HUES64 (cell line): ENCODE measurements around the gene UBA3.
A peak's percentile ranks its signal among the peaks of the same experiment; 100 is the strongest.

Experiments
- H3K27ac ChIP-seq: 2 replicates; pipeline ENCODE4 v1.7.0; 2013; ENCODE audit warnings: low read depth, low read length, inconsistent platforms
- H3K27me3 ChIP-seq: 2 replicates; pipeline ENCODE4 v1.6.1; 2013; ENCODE audit warnings: mild to moderate bottlenecking, low read length; ENCODE audit not compliant: insufficient read depth
- H3K36me3 ChIP-seq: 2 replicates; pipeline ENCODE4 v1.6.1; 2013; ENCODE audit warnings: mild to moderate bottlenecking, low read length; ENCODE audit not compliant: insufficient read depth
- H3K4me1 ChIP-seq: 2 replicates; pipeline ENCODE4 v1.6.1; 2013; ENCODE audit warnings: mild to moderate bottlenecking, low read length, moderate library complexity; ENCODE audit not compliant: insufficient read depth
- H3K4me3 ChIP-seq: 2 replicates; pipeline ENCODE4 v1.5.1; 2013; ENCODE audit warnings: mild to moderate bottlenecking, low read length, moderate library complexity
- H3K9ac ChIP-seq: 2 replicates; pipeline ENCODE4 v1.6.1; 2013; ENCODE audit warnings: mild to moderate bottlenecking, low read depth, low read length
- H3K9me3 ChIP-seq: 2 replicates; pipeline ENCODE4 v1.6.1; 2013; ENCODE audit warnings: low read depth, low read length; ENCODE audit not compliant: insufficient read depth
- WGBS: fragments of 150-250, 120-280 bp; methylation state at CpG from one replicate; pipeline ENCODE4 v1.1.7; 2013; ENCODE audit warnings: missing lambda C conversion rate; 5-methylcytosine and 5-hydroxymethylcytosine counted together

UBA3 gene

DNA sequence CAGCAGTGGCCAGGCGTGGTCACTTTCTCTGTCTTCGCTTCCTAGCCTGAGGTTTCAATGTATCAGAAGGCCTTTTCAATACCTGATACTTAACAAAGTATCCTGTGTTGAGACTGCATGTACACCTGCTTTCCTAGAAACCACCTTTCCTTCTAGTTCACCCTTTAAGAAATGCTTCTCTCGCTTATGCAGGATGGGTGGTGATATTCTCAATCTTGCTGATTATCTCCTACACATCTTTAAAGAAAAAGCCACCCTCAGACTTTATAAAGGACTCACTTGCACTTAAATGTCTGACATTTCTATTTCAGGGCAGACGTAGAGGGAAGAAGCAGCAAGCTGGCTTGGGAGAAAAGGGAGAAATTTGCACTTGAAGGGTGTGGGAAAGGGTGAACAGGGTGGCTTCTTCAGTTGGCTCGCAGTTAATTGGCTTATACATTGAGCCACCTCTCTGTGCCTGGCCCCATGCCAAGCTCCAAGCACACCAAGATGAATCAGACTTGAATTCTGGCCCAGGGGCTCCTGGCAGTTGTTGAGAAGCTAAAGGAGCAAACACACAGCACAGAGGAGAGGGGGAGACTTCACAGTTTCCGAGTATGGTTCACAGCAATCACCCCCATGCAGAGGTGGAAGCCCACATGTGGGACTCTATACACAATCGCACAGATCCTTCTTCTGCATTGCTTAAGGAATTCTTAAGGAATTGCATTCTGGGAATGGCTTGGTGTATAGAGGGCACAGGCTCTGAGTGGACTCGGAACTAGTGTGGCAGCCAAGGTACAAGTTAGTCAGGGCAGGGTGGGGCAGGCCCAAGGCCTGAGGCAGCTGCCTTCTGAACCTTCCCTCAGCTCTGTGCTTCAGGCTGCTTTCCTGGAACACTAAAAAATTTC, 5.9 kb upstream of the UBA3 start:
- H3K4me1 ChIP-seq, result peaks cover 45% of the 10 kb centered on the region

DNA sequence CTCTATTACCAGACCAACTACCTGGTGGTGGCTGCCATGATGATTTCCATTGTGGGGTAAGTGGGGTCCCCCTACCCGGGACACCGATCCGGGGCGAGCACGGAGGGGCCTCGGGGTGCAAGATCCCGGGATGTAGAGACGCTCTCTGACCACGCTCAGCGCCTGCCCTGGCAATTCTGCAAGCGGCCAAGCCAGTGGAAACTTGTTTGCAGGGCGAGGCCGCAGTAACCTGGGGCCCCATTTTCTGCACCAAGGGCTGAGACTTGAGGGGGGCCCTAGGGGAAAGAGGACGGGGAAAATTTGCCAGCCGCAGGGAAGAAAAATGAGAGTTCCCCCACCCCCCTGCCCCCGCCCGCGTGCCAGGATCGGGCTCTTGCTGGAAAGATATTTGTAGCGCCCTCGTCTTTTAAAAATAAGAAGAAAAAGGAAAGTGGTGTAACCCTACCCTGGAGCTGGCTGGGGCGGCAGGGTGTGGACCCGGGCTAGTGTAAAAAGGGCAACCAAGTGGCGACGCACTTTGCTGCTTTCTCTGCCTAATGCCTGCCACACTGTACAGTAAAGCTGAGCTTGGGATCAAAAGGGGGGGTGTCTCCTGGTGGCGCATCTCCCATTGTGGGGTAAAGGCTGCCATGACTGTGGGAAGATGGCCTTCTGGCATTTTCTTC, 5.1 kb upstream of the UBA3 start:
- Histone ChIP-seq H3K27ac (no peak overlapping the region), H3K9me3 (no peaks in the 10 kb centered on the region), H3K36me3 (no peaks in the 10 kb centered on the region), H3K4me3 (peak overlapping the region; percentile 85), H3K4me1 (peaks cover 51% of the 10 kb centered on the region), H3K9ac (peak overlapping the region; percentile 57), H3K27me3 (no peaks in the 10 kb centered on the region)
- WGBS, result 2% methylated on average over 26 of the region's 26 CpGs

More for the DNA sequence above, 5.9 kb upstream of the UBA3 start:
- whole genome bisulfite sequencing, result 52% methylated on average over 8 of the region's 8 CpGs
- Histone ChIP-seq H3K27ac (no peak overlapping the region), H3K9me3 (no peaks in the 10 kb centered on the region), H3K9ac (peak overlapping the region; percentile 36; the same call in 1 of the 2 replicates), H3K36me3 (no peaks in the 10 kb centered on the region), H3K27me3 (no peaks in the 10 kb centered on the region), H3K4me3 (peak overlapping the region; percentile 85)

DNA sequence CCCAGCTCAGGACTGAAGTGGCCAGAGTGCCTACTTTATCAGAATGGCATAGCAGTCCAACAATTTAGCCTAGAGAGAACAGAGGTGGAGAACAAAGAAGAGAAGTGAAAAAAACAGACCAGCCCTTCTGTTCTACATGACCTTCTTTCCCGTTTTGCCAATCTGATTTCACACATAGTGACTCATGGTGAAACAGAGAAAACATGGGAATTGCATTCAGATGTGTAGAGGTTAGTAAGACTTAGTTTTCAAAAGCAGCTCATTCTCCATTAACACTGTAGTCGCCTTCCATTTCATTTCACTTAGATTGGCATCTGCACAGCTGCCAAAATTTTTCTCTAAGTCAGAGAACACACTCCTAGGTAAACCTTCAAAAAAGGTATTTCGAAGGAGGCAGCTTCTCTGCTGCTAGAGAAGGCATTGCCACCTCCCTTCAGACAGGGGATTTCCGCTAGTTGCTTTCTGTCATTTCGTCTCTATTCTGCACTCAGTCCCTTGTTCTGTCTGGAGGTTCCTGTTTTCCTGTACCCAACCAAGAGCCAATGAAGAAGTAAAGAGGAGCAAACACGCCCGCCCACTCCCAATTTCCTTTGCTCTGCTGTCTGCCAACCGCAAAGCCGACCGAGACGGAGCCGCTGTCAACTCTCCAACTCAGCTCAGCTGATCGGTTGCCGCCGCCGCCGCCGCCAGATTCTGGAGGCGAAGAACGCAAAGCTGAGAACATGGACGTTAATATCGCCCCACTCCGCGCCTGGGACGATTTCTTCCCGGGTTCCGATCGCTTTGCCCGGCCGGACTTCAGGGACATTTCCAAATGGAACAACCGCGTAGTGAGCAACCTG, 4.4 kb upstream of the UBA3 start, which contains the start of gene ARL6IP5:
ARL6IP5 (plus strand) TSS at position 612 of the 842 bp plus-strand sequence; CDS start at position 723, 111 bp downstream.
- Histone ChIP-seq H3K9ac (peak within 1 kb of the TSS; percentile 57), H3K27ac (no peak within 1 kb of the TSS), H3K36me3 (no peaks in the 10 kb centered on the region), H3K27me3 (no peaks in the 10 kb centered on the region), H3K4me3 (peak within 1 kb of the TSS; percentile 85), H3K4me1 (peaks cover 47% of the 10 kb centered on the region), H3K9me3 (no peaks in the 10 kb centered on the region)
- WGBS, result 4% methylated on average over 31 of the region's 32 CpGs

DNA sequence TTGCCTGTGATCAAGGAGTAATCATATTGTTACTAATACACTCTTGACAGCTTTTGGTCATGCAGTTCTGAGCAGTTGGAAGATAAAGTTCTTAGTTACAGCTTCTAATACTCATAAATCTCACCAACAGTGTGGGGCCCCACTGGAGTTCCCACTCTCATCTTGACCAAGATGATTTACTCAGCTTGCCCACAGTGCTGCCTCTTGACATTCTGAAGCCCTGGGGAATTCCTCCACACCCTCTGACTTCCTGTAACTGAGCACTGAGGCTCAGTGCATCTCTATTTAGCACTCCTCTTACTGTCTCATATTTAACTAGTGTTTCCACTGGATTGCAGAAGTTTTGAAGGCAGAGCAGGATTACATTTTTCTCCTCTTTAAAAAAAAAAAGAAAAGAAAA, 2.6 kb upstream of the UBA3 start:
- H3K9ac ChIP-seq, result no peak overlapping the region
- no peaks in the 10 kb centered on the region for H3K36me3 ChIP-seq
- H3K4me3 ChIP-seq, result no peak overlapping the region
- H3K27ac ChIP-seq, result no peak overlapping the region
- H3K27me3 ChIP-seq, result no peaks in the 10 kb centered on the region
- peaks cover 45% of the 10 kb centered on the region for H3K4me1 ChIP-seq
- H3K9me3 ChIP-seq, result no peaks in the 10 kb centered on the region

DNA sequence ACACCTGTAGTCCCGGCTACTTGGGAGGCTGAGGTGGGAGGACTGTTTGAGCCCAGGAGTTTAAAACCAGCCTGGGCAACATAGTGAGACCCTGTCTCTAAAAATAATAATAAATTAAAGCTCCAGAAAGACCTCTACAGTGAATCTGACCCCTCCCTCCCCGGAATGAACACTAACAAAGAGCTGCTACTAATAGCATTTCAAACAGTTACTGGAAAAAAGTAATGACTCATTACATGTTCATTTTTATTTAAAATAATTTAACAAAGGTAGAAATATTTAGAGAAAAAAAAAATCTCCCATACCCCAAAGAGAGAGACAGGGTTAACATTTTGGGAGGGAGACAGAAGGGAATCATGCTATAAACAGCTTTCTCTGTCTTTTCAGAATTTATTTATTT, 2.2 kb upstream of the UBA3 start:
- H3K4me3 ChIP-seq, result no peak overlapping the region
- H3K4me1 ChIP-seq, result peaks cover 44% of the 10 kb centered on the region
- 94% methylated on average over 2 of the region's 2 CpGs for WGBS

DNA sequence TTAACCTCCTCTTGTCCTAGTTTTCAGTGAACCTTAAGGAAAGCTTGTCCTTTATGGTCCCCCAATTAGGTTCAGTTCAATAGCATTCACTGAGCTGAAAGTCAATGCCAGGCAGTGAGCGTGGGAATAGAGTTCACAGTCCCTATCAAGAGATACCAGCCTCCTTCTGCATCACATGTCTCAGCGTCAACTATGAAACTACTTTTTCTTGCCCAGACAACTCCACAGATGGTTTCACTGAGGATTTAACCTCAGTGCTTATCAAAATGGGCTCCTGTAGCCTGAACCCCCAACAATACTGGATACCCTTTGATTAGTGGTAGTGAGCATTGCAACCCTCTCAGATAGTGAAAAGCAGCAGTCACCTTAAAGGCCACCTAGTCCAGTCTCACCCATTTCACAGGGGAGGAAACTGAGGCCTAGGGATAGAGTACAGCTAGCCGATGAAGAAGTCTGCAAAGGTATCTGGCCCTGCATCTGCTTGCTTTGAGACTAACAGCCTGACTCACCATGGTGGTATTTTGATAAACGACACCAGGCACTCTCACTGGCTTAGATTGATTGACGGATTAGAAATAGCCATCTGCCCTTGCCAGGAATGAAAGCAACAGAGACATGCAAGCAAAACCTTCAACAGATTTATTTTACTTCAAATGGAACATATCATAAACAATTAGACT, 1.6 kb upstream of the UBA3 start:
- Histone ChIP-seq H3K4me3 (no peak overlapping the region), H3K36me3 (0 out of 2 replicates have a peak, but pooled peaks cover 3% of the 10 kb centered on the region), H3K27ac (no peak overlapping the region), H3K9ac (no peak overlapping the region), H3K27me3 (no peaks in the 10 kb centered on the region), H3K4me1 (peaks cover 44% of the 10 kb centered on the region), H3K9me3 (no peaks in the 10 kb centered on the region)
- WGBS, result 83% methylated on average over 5 of the region's 5 CpGs

More for the DNA sequence above, 2.2 kb upstream of the UBA3 start:
- Histone ChIP-seq H3K27me3 (no peaks in the 10 kb centered on the region), H3K36me3 (0 out of 2 replicates have a peak, but pooled peaks cover under 1% of the 10 kb centered on the region), H3K9me3 (no peaks in the 10 kb centered on the region), H3K9ac (no peak overlapping the region), H3K27ac (no peak overlapping the region)

DNA sequence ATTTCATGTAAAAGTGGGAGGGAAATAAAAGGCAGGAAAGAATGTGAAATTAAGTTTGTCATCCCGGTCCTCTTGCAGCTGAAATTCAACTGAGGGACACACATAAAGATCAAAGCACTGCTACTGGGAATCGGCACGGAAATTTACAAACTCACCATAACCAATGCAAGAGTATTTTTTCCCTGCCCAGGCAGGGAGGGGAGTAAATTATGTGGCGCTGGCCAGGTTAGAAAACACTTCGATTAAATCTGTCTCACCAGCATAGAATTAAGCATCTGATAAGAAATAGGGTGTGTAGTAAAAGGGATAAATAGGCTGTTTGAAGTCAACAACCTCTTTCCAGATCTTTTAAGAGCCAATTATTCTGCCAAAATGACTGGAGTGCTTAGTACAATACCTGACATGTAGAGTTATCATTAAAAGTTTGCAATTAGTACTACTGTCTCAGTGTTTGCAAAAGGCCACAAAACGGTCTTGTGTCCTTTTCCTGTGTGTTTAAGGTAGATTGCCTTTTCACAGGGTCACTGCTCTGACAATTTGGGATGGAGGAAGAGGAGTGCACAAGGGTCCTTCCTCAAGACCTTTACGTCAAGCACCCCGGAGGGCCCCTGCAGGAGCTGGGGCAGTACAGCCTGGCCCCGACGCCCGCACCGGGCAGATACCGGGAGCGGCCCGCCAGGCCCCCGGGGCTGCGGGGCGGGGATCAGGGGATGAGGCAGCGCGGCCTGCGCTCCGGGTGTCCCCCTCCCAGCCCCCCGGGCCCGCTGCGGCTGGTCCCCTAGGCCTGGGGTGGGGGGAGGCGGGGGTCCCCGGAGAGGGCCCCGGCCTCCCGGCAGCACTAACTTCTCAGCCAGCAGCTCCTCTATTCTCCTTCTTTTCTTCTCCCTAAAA, 651 bp downstream of the UBA3 start:
- Histone ChIP-seq H3K9ac (peak overlapping the region; percentile 82), H3K4me3 (peak overlapping the region; percentile 94), H3K9me3 (no peaks in the 10 kb centered on the region), H3K4me1 (peaks cover 33% of the 10 kb centered on the region), H3K27me3 (no peaks in the 10 kb centered on the region), H3K27ac (peak overlapping the region; percentile 69), H3K36me3 (peaks cover 18% of the 10 kb centered on the region)
- 11% methylated on average over 22 of the region's 29 CpGs for WGBS

DNA sequence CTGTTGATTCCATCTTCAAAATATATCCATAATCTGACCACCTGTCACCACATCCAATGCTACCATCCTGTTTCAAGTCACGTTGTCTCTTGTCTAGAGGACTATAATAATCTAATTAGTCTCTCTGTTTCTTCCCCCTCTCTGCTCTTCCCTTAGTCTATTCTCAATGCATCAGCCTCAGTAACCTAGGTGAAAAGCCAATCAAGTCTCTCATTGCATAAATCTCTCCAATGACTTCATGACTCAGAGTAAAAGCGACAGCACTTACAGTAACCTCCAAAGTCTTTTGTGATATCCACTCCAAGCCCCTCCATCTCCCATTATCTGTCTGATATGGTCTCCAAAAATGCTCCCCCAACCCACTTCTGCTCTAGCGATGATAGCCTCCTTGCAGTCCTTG, 7.2 kb downstream of the UBA3 start:
- H3K36me3 ChIP-seq, result peaks cover 63% of the 10 kb centered on the region
- no peaks in the 10 kb centered on the region for H3K27me3 ChIP-seq
- H3K4me3 ChIP-seq, result no peak overlapping the region
- H3K27ac ChIP-seq, result no peak overlapping the region
- H3K9me3 ChIP-seq, result no peaks in the 10 kb centered on the region
- 92% methylated on average over 3 of the region's 3 CpGs for WGBS
- H3K9ac ChIP-seq, result no peak overlapping the region
- H3K4me1 ChIP-seq, result no peaks in the 10 kb centered on the region

DNA sequence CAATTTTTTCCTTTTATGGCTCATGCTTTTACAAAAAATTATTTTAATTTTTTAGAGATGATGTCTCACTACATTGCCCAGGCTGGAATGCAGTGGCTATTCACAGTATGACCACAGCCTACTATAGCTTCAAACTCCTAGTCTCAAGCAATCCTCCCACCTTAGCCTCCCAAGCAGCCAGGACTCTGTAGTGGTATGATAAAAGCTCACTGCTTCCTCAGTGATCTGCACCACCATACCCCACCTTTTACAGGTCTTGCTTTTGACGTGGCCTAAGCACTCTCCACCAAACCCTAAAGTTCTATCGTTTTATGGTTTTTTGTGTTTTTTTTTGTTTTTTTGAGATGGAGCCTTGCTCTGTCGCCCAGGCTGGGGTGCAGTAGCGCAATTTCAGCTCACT, 14.0 kb downstream of the UBA3 start:
- Histone ChIP-seq H3K9me3 (no peaks in the 10 kb centered on the region), H3K4me3 (no peak overlapping the region), H3K27me3 (no peaks in the 10 kb centered on the region), H3K9ac (no peak overlapping the region), H3K4me1 (no peaks in the 10 kb centered on the region), H3K36me3 (peaks cover 64% of the 10 kb centered on the region), H3K27ac (no peak overlapping the region)
- WGBS, result 49% methylated on average over 2 of the region's 4 CpGs
